ENCODE measurements around the gene ARL6.

GRCh38 chr3:97795951-97796350, 31.4 kb downstream of the ARL6 start:
- TF ChIP-seq EZH2phosphoT487 (IDR thresholded peaks at IDR 0.05; ENCODE audit: insufficient read depth, low read depth) (no peak), EZH2 (IDR thresholded peaks at IDR 0.05; ENCODE audit: insufficient read depth, poor library complexity, severe bottlenecking) (no peak)
